ENCODE data around the gene WNK2. TPM values are rescaled to one million over a fixed set of nuclear protein-coding genes. Genes with fewer than 3 reads are reported as not detected.

WNK2 gene
- total RNA-seq, 4 donors from 2014 or later: 3.8 to 17.7 (median 9.0) TPM

GRCh38 chr9:93304574-93305496 lies 120.9 kb downstream of the WNK2 start:
- Histone ChIP-seq H3K4me3 (no peak overlapping the region), H3K27ac (no peak overlapping the region), H3K27me3 (no peaks in the 10 kb centered on the region), H3K9me3 (no peaks in the 10 kb centered on the region), H3K4me1 (peaks cover 0 to 14% (median 0%) of the 10 kb centered on the region in 4 donors), H3K36me3 (no peaks in the 10 kb centered on the region)
- TF ChIP-seq EP300 (IDR thresholded peaks at IDR 0.05): no peak
- TF ChIP-seq CTCF (IDR thresholded peaks at IDR 0.05): peak; percentile 26 to 84 (median 62)
- TF ChIP-seq POLR2A (IDR thresholded peaks at IDR 0.05): no peak
- peak; percentile 36 to 58 for DNase-seq (ENCODE audit: low spot score in 2 of 2)
- WGBS, 2 donors: 52 to 59% methylated on average over 14 to 16 of the region's 17 CpGs

- Histone ChIP-seq H3K4me3 (no peak overlapping the region), H3K27me3 (no peaks in the 10 kb centered on the region), H3K9me3 (no peaks in the 10 kb centered on the region), H3K36me3 (no peaks in the 10 kb centered on the region), H3K27ac (no peak overlapping the region), H3K4me1 (peaks cover 0 to 14% (median 0%) of the 10 kb centered on the region in 4 donors)
- TF ChIP-seq POLR2A (IDR thresholded peaks at IDR 0.05) (no peak), CTCF (IDR thresholded peaks at IDR 0.05) (no peak), EP300 (IDR thresholded peaks at IDR 0.05) (no peak)
- 82 to 91% methylated on average over 9 to 12 of the region's 15 CpGs for WGBS, 2 donors
- no peak for DNase-seq (ENCODE audit: low spot score in 2 of 2)
These were observed 121.6 kb downstream of the WNK2 start for GRCh38 chr9:93305497-93306020.

- Histone ChIP-seq H3K9me3 (no peaks in the 10 kb centered on the region), H3K27me3 (no peaks in the 10 kb centered on the region), H3K4me1 (peaks cover 0 to 14% (median 0%) of the 10 kb centered on the region in 4 donors), H3K27ac (no peak overlapping the region), H3K36me3 (no peaks in the 10 kb centered on the region), H3K4me3 (no peak overlapping the region)
- WGBS, 2 donors: 79 to 80% methylated on average over 9 of the region's 9 CpGs
- DNase-seq (ENCODE audit: low spot score in 2 of 2): no peak
- no peak for TF ChIP-seq EP300 (IDR thresholded peaks at IDR 0.05)
- no peak for TF ChIP-seq POLR2A (IDR thresholded peaks at IDR 0.05)
- no peak for TF ChIP-seq CTCF (IDR thresholded peaks at IDR 0.05)
These were observed 122.1 kb downstream of the WNK2 start for GRCh38 chr9:93306081-93306480.

DNA sequence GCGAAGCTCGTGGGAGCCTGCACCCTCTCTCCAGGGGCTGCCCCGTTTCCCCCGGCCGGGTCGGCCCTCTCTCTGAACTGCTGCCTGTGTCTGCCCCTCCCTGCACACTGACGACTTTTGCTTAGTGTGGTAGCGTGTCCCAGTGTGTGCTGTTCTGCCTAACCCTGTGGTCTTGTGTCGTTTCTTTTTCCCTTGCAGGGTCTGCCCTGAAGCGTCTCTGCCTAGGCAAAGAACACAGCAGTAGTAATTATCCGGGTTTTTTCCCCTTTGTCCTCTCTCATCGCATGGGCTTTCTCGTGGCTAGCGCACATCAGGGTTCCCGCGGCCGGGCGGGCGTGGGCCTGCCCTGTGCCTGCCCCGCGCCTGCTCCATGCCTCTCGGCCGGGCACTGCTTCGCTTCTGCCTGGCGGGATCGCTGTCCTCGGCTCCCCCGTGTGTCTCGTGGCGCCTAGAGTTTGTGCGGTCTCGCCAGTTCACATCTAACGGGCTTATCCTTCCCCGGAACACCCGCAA lies 122.7 kb downstream of the WNK2 start:
- TF ChIP-seq POLR2A (IDR thresholded peaks at IDR 0.05) (no peak), CTCF (IDR thresholded peaks at IDR 0.05) (no peak), EP300 (IDR thresholded peaks at IDR 0.05) (no peak)

More for the DNA sequence above, 122.7 kb downstream of the WNK2 start:
- H3K4me3 ChIP-seq: no peak overlapping the region
- H3K36me3 ChIP-seq: no peaks in the 10 kb centered on the region
- WGBS, 2 donors: 89 to 91% methylated on average over 35 of the region's 35 CpGs
- H3K4me1 ChIP-seq: peaks cover 0 to 10% (median 0%) of the 10 kb centered on the region in 4 donors
- DNase-seq (ENCODE audit: low spot score in 2 of 2): no peak
- H3K27me3 ChIP-seq: no peaks in the 10 kb centered on the region
- H3K27ac ChIP-seq: no peak overlapping the region
- H3K9me3 ChIP-seq: no peaks in the 10 kb centered on the region
